NCI-H2227 (cell line): ENCODE results near the gene WBP1.

Experiments
- DNase-seq: peaks from one replicate; lab custom pipeline; 2025; ENCODE audit not compliant: unreplicated experiment; lab: John Stamatoyannopoulos, UW

WBP1 gene

GRCh38 chr2:74501335-74502071 is 43.3 kb downstream of the WBP1 start:
- no peak for DNase-seq

- no peak for DNase-seq
Measured at GRCh38 chr2:74502147-74502719, 44.0 kb downstream of the WBP1 start.

GRCh38 chr2:74502720-74503505 is 44.7 kb downstream of the WBP1 start:
- DNase-seq = no peak

- no peak for DNase-seq
Measured at GRCh38 chr2:74503506-74504475, 45.6 kb downstream of the WBP1 start.

GRCh38 chr2:74504591-74504990 is 46.4 kb downstream of the WBP1 start:
- no peak for DNase-seq

GRCh38 chr2:74505448-74506246 is 47.4 kb downstream of the WBP1 start:
- no peak for DNase-seq

GRCh38 chr2:74507145-74507925 is 49.1 kb downstream of the WBP1 start, which contains the start of gene PCGF1:
PCGF1 (minus strand) TSS chr2:74507695; CDS start chr2:74507668, 27 bp downstream.
- peak; percentile 99 for DNase-seq

- peak; percentile 81 for DNase-seq
Measured at GRCh38 chr2:74507926-74508520, 49.8 kb downstream of the WBP1 start.

- DNase-seq = no peak
Measured at GRCh38 chr2:74510272-74510671, 52.0 kb downstream of the WBP1 start.
